ENCODE data around the gene EVC.
A peak's percentile ranks its signal among the peaks of the same experiment; 100 is the strongest.
"Not testable (repeated sequence)": the region's sequence is repeated elsewhere in the genome, so short reads cannot be mapped to it uniquely, and the experiment has no call there.

The EVC gene

DNA sequence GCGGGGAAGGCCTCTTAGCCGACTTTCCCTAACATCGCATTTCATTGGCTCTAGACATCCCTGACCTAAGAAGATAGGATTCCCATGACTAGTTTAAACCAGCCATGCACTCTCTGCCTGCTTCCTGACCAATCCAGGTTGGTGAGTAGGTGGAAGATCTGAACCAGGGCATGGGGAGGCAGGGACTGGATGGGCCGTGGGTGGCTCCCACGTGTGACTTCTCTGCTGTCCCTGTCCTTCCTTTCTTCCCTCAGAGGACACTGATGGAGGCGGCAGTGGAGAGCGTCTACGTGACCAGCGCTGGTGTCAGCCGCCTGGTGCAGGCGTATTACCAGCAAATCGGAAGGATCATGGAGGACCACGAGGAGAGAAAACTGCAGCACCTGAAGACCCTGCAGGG, 90.7 kb downstream of the EVC start:
- DNase-seq (ENCODE audit: low read depth), result no peak
- no peak overlapping the region for H3K4me3 ChIP-seq (ENCODE audit: low read depth, low read length)

DNA sequence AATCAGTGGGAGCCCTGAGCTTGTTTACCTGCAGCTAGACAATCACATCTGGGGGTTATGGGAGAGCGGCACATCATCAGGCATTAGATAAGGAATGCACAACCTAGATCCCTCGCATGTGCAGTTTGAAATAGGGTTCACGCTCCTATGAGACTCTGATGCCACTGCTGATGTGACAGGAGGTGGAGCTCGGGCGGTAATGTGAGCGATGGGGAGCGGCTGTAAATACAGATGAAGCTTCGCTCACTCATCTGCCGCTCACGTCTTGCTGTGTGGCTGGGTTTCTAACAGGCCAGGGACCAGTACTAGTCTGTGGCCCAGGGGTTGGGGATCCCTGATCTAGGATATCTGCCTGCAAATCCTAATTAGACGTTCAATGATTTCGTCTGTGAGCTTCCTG, 91.6 kb downstream of the EVC start:
- H3K4me3 ChIP-seq (ENCODE audit: low read depth, low read length), result no peak overlapping the region
- DNase-seq (ENCODE audit: low read depth), result no peak

DNA sequence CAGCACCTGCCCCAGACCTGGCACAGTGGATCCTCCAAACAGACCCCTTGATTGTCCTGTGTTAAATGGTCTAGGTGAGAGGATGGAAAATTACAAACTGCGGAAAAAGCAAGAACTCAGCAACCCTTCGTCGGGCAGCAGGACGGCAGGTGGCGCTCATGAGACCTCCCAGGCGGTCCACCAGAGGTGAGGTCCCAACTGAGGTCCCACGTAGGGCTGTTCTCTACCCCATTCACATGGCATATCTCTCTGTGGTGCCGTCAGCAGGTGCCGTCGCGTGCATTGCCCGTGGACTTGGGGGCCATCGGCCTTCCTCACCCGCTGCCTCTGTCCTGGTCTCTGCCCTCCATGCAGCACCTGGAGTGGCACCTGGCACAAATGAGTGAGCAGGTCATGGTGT, 93.7 kb downstream of the EVC start:
- no peak overlapping the region for H3K4me3 ChIP-seq (ENCODE audit: low read depth, low read length)
- no peak for DNase-seq (ENCODE audit: low read depth)

DNA sequence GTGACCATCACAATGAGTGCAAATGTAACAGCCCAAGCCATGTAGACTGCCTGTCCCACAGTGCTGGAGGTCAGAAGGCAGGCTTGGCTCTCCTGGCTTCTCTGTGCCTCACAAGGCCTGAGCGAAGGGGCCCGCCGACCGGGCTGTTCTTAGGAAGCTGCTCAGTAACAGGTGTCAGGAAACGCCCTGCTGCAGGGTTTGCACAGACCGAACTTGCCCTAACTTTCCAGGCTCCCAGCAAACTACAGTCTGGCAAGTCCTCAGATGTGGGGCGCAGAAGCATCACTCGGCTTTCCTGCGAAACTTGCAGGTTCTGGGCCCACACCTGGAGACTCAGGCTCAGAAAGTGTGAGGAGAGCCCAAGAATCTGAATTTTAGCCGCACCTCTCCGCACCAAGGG, 94.3 kb downstream of the EVC start:
- no peak for DNase-seq (ENCODE audit: low read depth)

DNA sequence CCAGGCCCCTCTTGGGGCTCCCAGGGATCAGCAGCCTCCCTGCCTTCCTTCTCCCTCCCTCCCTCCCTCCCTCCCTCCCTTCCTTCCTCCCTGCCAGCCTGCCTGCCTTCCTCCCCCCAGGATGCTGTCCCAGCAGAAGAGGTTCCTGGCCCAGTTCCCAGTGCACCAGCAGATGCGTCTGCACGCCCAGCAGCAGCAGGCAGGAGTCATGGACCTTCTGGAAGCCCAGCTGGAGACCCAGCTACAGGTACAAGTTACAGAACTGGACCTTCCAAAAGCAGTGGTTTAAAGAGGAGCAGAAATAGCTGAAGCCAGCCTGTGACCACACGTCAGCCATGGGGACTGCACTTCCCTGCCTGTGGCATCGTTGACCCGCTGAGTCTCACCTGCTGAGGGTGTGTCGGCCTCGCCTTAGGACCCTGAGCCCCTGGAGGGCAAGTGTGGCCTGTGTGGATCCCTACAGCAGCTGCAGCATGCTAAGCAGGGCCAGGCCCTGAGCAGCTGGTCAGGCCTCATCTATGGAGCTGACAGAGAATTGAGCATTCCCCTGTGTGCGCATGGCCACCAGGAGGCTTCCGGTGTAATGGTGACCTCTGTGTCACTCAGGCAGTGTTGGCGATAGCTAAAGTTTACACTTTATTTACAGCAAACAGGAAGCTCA, 97.2 kb downstream of the EVC start:
- no peak for DNase-seq (ENCODE audit: low read depth)
- no peak overlapping the region for H3K4me3 ChIP-seq (ENCODE audit: low read depth, low read length)

More for the DNA sequence above, 94.3 kb downstream of the EVC start:
- H3K4me3 ChIP-seq (ENCODE audit: low read depth, low read length), result no peak overlapping the region

DNA sequence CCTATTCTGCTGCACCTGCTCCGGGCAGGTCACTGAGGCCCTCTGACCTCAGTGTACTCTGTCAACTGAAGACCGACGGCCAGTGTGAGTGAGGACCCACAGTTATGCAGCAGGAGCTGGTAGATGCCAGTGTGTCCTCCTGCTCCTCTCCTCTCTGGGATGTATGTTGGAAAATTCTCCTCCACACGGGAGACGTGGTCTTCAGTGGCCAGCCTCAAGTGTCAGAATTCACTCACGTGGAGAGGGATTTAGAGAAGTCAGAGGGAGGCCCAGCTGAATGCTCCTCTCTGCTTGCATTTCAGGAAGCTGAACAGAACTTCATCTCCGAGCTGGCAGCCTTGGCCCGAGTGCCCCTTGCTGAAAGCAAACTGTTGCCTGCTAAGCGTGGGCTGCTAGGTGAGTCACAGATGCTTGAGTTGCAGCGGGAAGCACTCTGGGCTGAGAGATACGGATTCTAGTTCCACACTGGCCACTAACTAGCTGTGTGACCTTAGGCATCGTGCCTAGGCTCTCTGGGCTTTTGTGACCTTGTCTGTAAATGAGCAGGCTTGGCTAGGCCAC, 98.3 kb downstream of the EVC start:
- DNase-seq (ENCODE audit: low read depth), result no peak
- H3K4me3 ChIP-seq (ENCODE audit: low read depth, low read length), result no peak overlapping the region

DNA sequence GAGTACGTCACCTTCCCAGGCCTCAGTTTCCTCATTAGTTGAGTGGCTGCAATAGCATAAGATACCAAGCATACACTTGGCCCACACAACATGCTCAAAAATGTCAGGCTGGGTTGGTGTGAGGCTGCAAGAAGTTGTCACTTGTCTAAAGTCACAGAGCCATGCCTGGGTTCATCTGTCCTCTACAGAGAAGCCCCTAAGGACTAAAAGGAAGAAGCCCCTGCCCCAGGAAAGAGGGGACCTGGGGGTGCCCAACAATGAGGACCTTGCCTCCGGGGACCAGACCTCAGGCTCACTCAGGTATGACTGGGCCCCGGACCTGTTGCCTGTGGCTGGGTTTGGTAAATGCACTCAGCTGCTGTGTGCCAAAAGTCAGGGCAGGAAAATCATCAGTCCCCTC, 99.2 kb downstream of the EVC start:
- H3K4me3 ChIP-seq (ENCODE audit: low read depth, low read length), result no peak overlapping the region
- DNase-seq (ENCODE audit: low read depth), result no peak

DNA sequence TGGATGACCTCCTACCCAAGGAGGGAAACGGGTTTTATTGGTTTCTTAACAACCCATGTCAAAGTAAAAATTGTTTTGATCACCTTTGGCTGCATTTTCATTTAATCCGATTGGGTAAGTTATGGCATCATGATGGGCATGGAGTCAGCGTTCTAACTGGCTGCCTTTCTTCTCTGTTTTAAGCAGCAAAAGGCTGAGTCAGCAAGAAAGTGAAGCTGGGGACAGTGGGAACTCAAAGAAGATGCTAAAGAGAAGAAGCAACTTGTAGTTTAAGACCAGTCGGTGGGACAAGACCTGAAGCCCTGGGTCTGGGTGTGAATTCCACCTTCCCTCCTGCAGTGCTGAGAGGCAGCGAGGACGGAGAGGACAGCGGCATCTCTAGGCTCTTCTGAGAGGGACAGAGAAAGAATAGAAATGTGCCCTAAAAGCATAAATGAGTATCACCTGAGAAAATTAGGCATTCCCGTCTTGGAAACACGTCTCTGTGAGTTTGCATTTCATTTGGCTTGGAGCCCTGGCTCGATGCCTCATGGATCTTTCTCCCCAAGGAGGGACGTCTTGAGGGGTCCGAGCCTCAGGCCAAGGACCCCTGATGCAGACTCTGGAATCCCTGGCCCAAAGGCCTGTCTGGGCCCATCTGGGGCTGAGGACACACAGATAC, 99.9 kb downstream of the EVC start:
- no peak overlapping the region for H3K4me3 ChIP-seq (ENCODE audit: low read depth, low read length)
- no peak for DNase-seq (ENCODE audit: low read depth)

DNA sequence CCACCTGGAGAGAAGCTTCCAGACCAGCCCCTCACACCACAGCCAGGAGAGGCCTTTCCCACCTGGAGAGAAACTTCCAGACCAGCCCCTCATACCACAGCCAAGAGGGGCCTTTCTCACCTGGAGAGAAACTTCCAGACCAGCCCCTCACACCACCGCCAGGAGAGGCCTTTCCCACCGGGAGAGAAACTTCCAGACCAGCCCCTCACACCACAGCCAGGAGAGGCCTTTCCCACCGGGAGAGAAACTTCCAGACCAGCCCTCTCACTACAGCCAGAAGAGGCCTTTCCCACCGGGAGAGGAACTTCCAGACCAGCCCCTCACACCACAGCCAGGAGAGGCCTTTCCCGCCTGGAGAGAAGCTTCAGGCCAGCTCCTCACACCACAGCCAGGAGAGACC, 101.1 kb downstream of the EVC start:
- DNase-seq (ENCODE audit: low read depth); H3K4me3 ChIP-seq (ENCODE audit: low read depth, low read length): not testable (repeated sequence)

DNA sequence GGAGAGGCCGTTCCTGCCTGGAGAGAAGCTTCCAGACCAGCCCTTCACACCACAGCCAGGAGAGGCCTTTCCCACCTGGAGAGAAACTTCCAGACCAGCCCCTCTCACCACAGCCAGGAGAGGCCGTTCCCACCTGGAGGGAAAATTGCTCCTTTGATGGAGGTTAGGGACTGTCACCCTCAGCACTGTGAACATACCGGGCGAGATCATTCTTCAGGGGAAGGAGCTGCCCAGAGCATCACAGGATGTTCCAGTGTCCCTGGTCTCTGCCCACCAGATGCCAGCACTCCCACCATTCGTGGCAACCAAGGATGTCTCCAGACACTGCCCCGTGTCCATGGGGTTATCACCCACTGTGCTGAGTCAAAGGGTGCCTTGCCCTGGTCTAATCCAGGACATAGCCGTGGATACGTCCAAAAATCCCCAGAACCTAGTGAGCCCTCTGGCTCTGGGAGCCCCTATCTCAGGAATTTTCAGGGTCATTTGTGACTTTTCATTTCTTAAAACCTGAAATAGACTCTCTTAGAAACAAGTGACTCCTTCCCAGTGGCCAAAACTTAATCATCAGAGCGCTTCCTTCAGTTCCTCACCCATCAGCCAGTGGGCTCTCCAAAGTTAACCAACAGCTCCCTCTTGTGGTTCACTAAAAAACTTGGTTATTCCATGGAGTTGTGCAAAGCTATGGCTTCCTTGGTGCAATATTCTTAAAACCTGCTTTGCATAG, 101.7 kb downstream of the EVC start:
- DNase-seq (ENCODE audit: low read depth), result peak; percentile 23
- H3K4me3 ChIP-seq (ENCODE audit: low read depth, low read length), result no peak overlapping the region

DNA sequence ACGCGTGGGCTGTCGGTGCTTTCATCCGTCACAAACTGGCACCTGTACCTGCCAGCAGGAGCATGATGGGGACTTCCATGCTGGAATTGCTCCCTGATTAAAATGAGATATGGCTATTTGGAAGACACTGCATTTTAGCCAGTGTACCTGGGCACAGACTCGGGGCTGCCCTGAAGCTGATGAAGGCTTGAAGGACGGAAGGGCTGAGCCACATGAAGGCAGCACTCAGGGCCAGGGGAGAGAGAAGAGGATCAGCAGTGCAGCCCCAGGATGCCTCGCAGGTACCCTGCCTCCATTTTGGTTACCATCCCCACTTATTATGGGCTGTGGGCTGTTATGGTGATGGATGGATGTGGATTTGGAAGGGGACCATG, 102.9 kb downstream of the EVC start:
- no peak overlapping the region for H3K4me3 ChIP-seq (ENCODE audit: low read depth, low read length)
- DNase-seq (ENCODE audit: low read depth), result no peak

DNA sequence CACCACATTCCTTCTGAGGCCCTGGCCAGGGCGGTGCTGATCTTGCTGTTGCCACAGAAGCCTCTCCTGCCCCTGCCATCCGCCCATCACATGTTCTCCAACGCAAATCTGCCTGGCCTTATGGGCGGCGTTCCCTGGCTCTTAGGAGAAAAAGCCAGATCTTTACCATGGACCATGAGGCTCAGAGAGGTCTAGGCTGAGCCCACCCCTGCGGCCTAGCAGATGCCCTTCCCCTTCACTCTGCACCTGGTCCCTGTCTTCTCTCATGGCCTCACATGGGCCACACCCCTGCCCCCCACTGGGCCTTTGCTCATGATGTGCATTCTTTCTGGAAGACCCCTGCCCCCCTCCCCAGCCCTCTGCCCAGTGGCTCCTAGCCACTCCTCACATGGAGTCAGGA, 103.4 kb downstream of the EVC start:
- DNase-seq (ENCODE audit: low read depth), result no peak
- no peak overlapping the region for H3K4me3 ChIP-seq (ENCODE audit: low read depth, low read length)

DNA sequence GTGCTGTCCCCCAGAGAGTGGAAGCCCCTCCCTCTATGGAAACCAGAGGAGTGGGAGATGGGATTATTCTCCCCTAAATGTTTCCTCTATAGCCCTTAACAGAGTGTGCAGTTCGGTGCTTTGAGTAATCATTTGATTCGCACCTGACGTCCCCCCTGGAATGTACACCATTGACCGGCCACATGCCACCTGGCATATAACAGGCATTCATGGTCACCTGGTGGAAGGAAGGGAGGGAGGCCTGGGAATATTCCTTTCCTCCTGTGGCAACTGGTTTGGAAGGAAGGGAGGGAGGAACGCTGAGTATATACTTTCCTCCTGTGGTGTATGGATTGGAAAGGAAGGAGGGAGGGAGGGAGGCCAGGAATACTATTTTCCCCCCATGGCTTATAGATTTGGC, 104.6 kb downstream of the EVC start:
- DNase-seq (ENCODE audit: low read depth), result no peak
- H3K4me3 ChIP-seq (ENCODE audit: low read depth, low read length), result no peak overlapping the region

DNA sequence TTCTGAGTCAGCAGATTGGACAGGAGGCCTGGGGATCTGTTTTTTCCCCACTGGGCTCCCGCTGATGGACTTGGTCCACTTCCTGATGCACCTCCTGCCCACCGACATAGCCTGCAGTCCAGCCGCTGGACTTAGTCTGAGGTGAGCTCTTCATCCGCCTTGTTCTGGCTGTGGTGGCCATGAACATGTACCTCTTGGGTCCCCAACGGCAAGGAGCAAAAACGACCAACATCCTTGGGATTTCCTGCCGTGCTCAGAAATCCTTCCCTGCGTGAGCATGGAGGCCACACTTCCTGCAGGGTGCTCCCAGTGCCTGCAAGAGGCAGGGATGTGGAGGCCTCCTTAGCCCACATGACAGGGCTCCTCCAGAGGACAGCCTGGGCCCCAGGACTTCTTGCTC, 105.1 kb downstream of the EVC start:
- DNase-seq (ENCODE audit: low read depth), result no peak
- H3K4me3 ChIP-seq (ENCODE audit: low read depth, low read length), result no peak overlapping the region

DNA sequence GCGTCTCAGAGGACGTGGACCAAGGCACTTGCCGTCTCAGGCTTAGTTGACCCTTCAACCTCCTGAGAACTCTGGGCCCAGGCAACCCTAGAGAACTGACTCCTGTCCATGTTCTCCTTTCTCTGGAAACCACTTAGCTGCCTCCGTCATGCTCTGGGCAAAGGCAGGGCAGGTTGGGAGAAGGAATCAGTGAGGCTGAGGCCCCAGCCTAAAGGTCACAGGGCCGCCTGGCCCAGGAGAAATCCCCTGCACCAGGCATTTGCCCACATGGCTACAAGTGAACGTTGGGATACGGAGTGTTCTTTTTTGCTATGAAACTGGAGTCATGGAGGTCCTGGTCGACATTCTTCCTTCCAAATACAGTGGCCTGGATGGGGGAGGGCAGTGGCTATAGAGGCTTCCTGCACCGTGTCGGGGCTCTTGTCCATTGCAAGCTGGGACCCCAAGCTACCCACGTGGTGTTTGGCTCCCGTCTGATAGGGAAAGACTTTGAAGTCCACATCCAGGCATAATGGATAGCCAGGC, 105.9 kb downstream of the EVC start:
- no peak overlapping the region for H3K4me3 ChIP-seq (ENCODE audit: low read depth, low read length)
- no peak for DNase-seq (ENCODE audit: low read depth)

DNA sequence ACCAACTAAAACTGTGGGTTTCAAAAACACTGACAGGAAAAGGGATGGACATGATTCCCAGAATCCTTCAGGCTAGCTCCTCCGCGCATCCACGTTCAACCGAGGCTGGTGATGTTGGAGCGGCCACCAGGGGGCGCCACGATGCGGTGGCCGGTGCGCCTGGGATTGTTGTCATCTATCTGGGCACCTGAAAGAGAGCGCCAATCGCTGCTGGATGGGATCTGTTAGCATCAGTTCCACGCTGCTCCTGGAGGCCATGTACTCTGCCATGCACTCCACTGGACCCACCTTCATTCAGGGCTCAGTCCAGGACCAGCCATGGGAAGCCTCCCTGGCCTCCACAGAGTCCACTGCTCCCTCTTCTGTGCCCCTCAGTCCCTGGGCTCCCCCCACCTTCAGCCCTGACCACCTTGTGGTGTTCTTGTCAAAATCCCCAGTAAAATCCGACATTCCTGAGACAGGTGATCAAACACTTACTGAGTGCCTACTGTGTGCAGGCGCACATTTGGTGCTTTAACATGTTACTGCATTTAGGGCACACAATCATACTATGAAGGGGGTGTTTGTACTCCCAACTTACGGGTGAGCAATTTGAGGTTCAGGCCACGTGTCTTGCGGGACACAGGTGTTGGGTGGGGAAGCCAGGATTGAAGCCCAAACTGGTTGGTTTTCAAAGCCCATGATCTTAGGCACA, 110.8 kb downstream of the EVC start:
- no peak for DNase-seq (ENCODE audit: low read depth)
- H3K4me3 ChIP-seq (ENCODE audit: low read depth, low read length), result no peak overlapping the region

DNA sequence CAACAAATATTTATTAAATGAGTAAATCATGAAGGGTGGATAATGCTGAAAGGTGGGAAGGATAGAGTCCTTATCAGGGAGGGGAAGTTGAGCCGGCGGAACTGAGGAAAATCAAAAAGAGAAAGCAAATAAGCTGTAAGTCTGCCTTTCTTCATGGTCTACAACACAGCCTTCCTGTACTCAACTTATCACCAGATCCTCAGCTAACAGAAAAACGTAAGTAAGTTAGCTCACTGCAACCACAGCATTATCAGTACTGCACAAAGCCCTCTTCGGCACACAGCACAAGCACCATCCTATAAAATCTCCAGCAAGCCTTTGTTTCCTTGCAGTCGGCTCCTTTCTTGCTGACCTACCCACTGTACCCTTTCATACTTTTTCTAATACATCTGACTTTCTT, 111.6 kb downstream of the EVC start:
- DNase-seq (ENCODE audit: low read depth), result no peak
- no peak overlapping the region for H3K4me3 ChIP-seq (ENCODE audit: low read depth, low read length)

DNA sequence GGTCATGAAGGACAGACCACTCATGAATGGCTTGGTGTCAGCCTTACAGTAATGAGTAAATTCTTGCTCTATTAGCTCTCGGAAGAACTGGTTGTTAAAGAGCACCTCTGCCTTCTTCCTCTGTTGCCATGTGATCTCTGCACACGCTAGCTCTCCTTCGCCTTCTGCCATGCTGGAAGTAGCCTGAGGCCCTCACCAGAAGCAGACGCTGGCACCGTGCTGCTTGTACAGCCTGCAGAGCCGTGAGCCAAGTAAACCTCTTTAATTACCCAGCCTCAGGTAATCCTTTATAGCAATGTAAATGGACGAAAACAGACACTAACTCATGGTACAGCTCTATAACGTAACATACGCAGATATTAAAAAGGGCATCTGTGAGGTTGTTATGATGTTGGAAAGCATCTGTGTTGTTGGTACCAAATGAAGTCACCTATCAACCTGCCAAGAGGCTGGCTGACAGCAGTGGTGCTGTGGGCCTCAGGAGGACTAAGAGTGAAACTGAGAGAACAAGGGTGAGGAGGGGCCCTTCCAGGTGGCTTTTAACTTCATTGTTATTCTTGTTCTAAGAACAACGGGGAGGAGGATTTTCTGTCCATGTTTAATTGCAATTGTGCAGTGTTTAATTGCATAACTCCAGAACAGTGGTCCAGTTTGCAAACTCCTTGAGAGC, 112.7 kb downstream of the EVC start:
- H3K4me3 ChIP-seq (ENCODE audit: low read depth, low read length), result no peak overlapping the region
- DNase-seq (ENCODE audit: low read depth), result no peak

DNA sequence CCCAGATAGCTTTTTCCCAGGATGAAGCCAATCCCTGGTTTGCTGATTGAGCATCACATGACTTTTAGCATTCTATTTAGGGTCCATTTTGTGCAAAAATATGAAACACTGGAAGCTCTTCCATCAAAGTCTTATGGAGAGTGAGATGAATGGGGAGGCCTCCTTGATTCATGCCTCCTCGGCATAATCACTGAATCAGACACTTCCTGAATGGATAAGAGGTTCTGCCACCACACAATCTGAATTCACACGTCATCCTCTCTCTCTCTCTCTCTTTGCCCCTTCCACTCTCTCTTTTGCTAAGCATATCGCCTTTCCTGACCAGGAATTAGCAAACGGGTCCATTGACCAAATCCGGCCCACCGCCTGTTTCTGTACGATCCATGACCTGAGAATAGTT, 113.2 kb downstream of the EVC start:
- no peak overlapping the region for H3K4me3 ChIP-seq (ENCODE audit: low read depth, low read length)
- no peak for DNase-seq (ENCODE audit: low read depth)
